Suppressor macrophage treated with lipopolysaccharide for 4 hours (primary cell): ENCODE measurements around the gene MIPEP.
"Not testable (repeated sequence)": the region's sequence is repeated elsewhere in the genome, so short reads cannot be mapped to it uniquely, and the experiment has no call there.

ENCODE experiments used
- DNase-seq: peaks from one replicate; pipeline ENCODE4 v3.0.0-alpha.2; 2020

MIPEP gene

GRCh38 chr13:23884361-23884760 lies 4.8 kb downstream of the MIPEP start:
- DNase-seq, result not testable (repeated sequence)

GRCh38 chr13:23883255-23883654 lies 5.9 kb downstream of the MIPEP start:
- no peak for DNase-seq

GRCh38 chr13:23881402-23881800 lies 7.8 kb downstream of the MIPEP start:
- not testable (repeated sequence) for DNase-seq

GRCh38 chr13:23880493-23881401 lies 8.5 kb downstream of the MIPEP start:
- not testable (repeated sequence) for DNase-seq

GRCh38 chr13:23877286-23877685 lies 11.9 kb downstream of the MIPEP start:
- DNase-seq, result no peak

GRCh38 chr13:23876265-23876664 lies 12.9 kb downstream of the MIPEP start:
- peak; percentile 3 for DNase-seq

- DNase-seq, result peak; percentile 26
Measured at GRCh38 chr13:23871616-23872220, 17.5 kb downstream of the MIPEP start.

GRCh38 chr13:23870356-23871140 lies 18.7 kb downstream of the MIPEP start:
- DNase-seq, result no peak

- DNase-seq, result no peak
Measured at GRCh38 chr13:23868521-23868920, 20.7 kb downstream of the MIPEP start.

GRCh38 chr13:23867027-23867491 lies 22.1 kb downstream of the MIPEP start:
- no peak for DNase-seq

GRCh38 chr13:23866420-23867026 lies 22.7 kb downstream of the MIPEP start:
- DNase-seq, result no peak

GRCh38 chr13:23865906-23866305 lies 23.3 kb downstream of the MIPEP start:
- DNase-seq, result no peak

GRCh38 chr13:23865026-23865425 lies 24.2 kb downstream of the MIPEP start:
- no peak for DNase-seq

- no peak for DNase-seq
Measured at GRCh38 chr13:23861310-23861709, 27.9 kb downstream of the MIPEP start.

GRCh38 chr13:23859904-23860303 lies 29.3 kb downstream of the MIPEP start:
- no peak for DNase-seq

- DNase-seq, result no peak
Measured at GRCh38 chr13:23859455-23859854, 29.7 kb downstream of the MIPEP start.

- DNase-seq, result no peak
Measured at GRCh38 chr13:23858546-23858945, 30.7 kb downstream of the MIPEP start.

GRCh38 chr13:23856008-23856750 lies 33.0 kb downstream of the MIPEP start:
- DNase-seq, result no peak

GRCh38 chr13:23855360-23855759 lies 33.8 kb downstream of the MIPEP start:
- no peak for DNase-seq

GRCh38 chr13:23852351-23852750 lies 36.8 kb downstream of the MIPEP start:
- no peak for DNase-seq

GRCh38 chr13:23851106-23851505 lies 38.1 kb downstream of the MIPEP start:
- no peak for DNase-seq

- DNase-seq, result no peak
Measured at GRCh38 chr13:23850134-23850533, 39.1 kb downstream of the MIPEP start.
